Neural cell (in vitro differentiated cells): Measurements from ENCODE around the gene GRAMD4. TPM values are rescaled to one million over a fixed set of nuclear protein-coding genes. Genes with fewer than 3 reads are reported as not detected.

Experiments
- H2AFZ ChIP-seq: fragments of 200-600, 300-800 bp; sonication (generic), shearing (Covaris generic); 2 replicates; pipeline ENCODE4 v1.6.0; 2014; ENCODE audit warnings: low read depth, mild to moderate bottlenecking, antibody characterized with exemption, low read length, moderate library complexity
- H3F3A ChIP-seq: fragments of 200-600 bp; shearing (Covaris generic); 2 replicates; pipeline ENCODE4 v1.6.1; 2016; ENCODE audit warnings: mild to moderate bottlenecking, moderate library complexity, mixed read lengths, antibody characterized with exemption, low read length; ENCODE audit not compliant: insufficient read depth, poor library complexity, severe bottlenecking
- H3K27ac ChIP-seq: fragments of 200-600, 300-800 bp; sonication (generic), shearing (Covaris generic); 2 replicates; pipeline ENCODE4 v1.5.1; 2014; ENCODE audit warnings: mild to moderate bottlenecking, low read length, moderate library complexity
- H3K27me3 ChIP-seq: fragments of 300-800, 200-600 bp; sonication (generic), shearing (Covaris generic); 2 replicates; pipeline ENCODE4 v1.6.0; 2014; ENCODE audit warnings: mild to moderate bottlenecking, low read depth, low read length, moderate library complexity; ENCODE audit not compliant: insufficient read depth
- H3K36me3 ChIP-seq: fragments of 300-800, 200-600 bp; sonication (generic), shearing (Covaris generic); 2 replicates; pipeline ENCODE4 v1.5.1; 2014; ENCODE audit warnings: mild to moderate bottlenecking, antibody characterized with exemption, low read length, moderate library complexity; ENCODE audit not compliant: insufficient read depth
- H3K4me2 ChIP-seq: fragments of 300-800, 200-600 bp; sonication (generic), shearing (Covaris generic); 2 replicates; pipeline ENCODE4 v1.6.0; 2014; ENCODE audit warnings: mild to moderate bottlenecking, low read length
- H3K4me3 ChIP-seq: fragments of 300-800, 200-600 bp; sonication (generic), shearing (Covaris generic); 2 replicates; pipeline ENCODE4 v1.5.1; 2014; ENCODE audit warnings: mild to moderate bottlenecking, low read length, moderate library complexity
- H3K79me2 ChIP-seq: fragments of 200-600 bp; shearing (Covaris generic); replicated peaks from 2 replicates; pipeline ENCODE4 v1.6.0; 2014; ENCODE audit warnings: mild to moderate bottlenecking, low read length, moderate library complexity; ENCODE audit not compliant: insufficient read depth
- H3K9ac ChIP-seq: fragments of 300-800, 200-600 bp; sonication (generic), shearing (Covaris generic); 2 replicates; pipeline ENCODE4 v1.6.1; 2016; ENCODE audit warnings: mild to moderate bottlenecking, low read length, mixed read lengths
- H3K9me2 ChIP-seq: fragments of 200-600 bp; shearing (Covaris generic); 2 replicates; pipeline ENCODE4 v1.6.1; 2016; ENCODE audit warnings: mild to moderate bottlenecking, low read length, mixed read lengths; ENCODE audit not compliant: insufficient read depth
- H3K9me3 ChIP-seq: fragments of 200-600, 300-800 bp; sonication (generic), shearing (Covaris generic); 2 replicates; pipeline ENCODE4 v1.6.1; 2016; ENCODE audit warnings: mild to moderate bottlenecking, mixed run types, low read length, moderate library complexity, mixed read lengths
- H4K20me1 ChIP-seq: fragments of 200-600 bp; shearing (Covaris generic); 2 replicates; pipeline ENCODE4 v1.6.1; 2016; ENCODE audit warnings: mild to moderate bottlenecking, mixed run types; ENCODE audit not compliant: insufficient read depth
- EP300 ChIP-seq: fragments of 450-650 bp; conservative IDR thresholded peaks from 2 replicates; pipeline ENCODE4 v1.6.1; 2014; ENCODE audit warnings: antibody characterized with exemption, mild to moderate bottlenecking, moderate library complexity; ENCODE audit not compliant: poor library complexity, severe bottlenecking
- EZH2 ChIP-seq: fragments of 200-600, 300-800 bp; shearing (Covaris generic), sonication (generic); IDR thresholded peaks from 2 replicates; pipeline ENCODE4 v1.6.1; 2014; ENCODE audit warnings: antibody characterized with exemption, low read length, borderline replicate concordance, mild to moderate bottlenecking; ENCODE audit not compliant: insufficient read depth, poor library complexity, severe bottlenecking
- MXI1 ChIP-seq: fragments of 450-650 bp; conservative IDR thresholded peaks from 2 replicates; pipeline ENCODE4 v1.6.1; 2014; ENCODE audit warnings: antibody characterized with exemption, mild to moderate bottlenecking; ENCODE audit not compliant: poor library complexity, severe bottlenecking
- POLR2AphosphoS5 ChIP-seq: IDR thresholded peaks from 2 replicates; pipeline ENCODE4 v1.6.1; 2012
- RAD21 ChIP-seq: fragments of 450-650 bp; conservative IDR thresholded peaks from 2 replicates; pipeline ENCODE4 v1.6.1; 2014; ENCODE audit warnings: antibody characterized with exemption, mild to moderate bottlenecking, moderate library complexity
- SMC3 ChIP-seq: fragments of 450-650 bp; conservative IDR thresholded peaks from 2 replicates; pipeline ENCODE4 v1.6.1; 2014; ENCODE audit warnings: antibody characterized with exemption, mild to moderate bottlenecking, moderate library complexity; ENCODE audit not compliant: poor library complexity
- TAF1 ChIP-seq: IDR thresholded peaks from 2 replicates; pipeline ENCODE4 v1.6.1; 2012; ENCODE audit warnings: low read depth
- polyA plus RNA-seq: library from polyadenylated mRNA; depleted of rRNA; stranded (reverse); fragments of >200 nt; gene quantifications from 2 replicates; pipeline ENCODE4 v1.2.3, GENCODE V29; 2014
- TF ChIP-seq, protein P1 (sequence below): IDR thresholded peaks from 2 replicates; pipeline ENCODE4 v1.6.1; 2012; ENCODE audit warnings: borderline replicate concordance
- TF ChIP-seq, protein P2 (sequence below): fragments of 450-650 bp; IDR thresholded peaks from 2 replicates; pipeline ENCODE4 v1.5.1; 2014; ENCODE audit warnings: antibody characterized with exemption, mild to moderate bottlenecking, moderate library complexity; ENCODE audit not compliant: poor library complexity, severe bottlenecking

Gene GRAMD4
- polyA plus RNA-seq, 1 donor from 2014 or later = 35.6 TPM

DNA sequence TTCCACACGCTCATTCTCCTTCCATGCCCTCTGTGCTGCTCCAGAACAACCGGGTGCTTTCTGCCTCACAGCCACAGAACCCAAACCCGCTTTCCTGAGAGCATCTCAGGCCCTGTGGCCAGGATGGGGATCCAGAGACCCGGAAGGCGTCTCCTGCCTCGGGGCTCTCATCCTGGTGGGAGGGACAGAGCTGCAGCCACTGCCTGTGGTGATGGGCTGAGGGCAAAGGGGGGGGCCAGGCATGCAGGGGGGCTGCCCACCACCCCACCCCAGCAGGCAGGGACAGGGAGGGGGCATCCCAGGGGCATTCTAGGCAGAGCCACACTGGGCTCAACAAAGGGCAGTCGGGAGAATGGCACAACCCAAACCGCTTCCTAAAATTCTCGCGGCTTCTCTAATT, 76.4 kb downstream of the GRAMD4 start:
- H2AFZ ChIP-seq = no peak overlapping the region
- no peak overlapping the region for H3K27ac ChIP-seq
- H3K79me2 ChIP-seq = no peaks in the 10 kb centered on the region
- H3K9me2 ChIP-seq = no peaks in the 10 kb centered on the region
- H3K9ac ChIP-seq = no peak overlapping the region
- H3K27me3 ChIP-seq = no peaks in the 10 kb centered on the region
- no peaks in the 10 kb centered on the region for H3F3A ChIP-seq
- no peaks in the 10 kb centered on the region for H3K36me3 ChIP-seq
- no peaks in the 10 kb centered on the region for H4K20me1 ChIP-seq
- no peaks in the 10 kb centered on the region for H3K9me3 ChIP-seq
- H3K4me2 ChIP-seq = no peak overlapping the region
- TF ChIP-seq EP300 (no peak), TAF1 (no peak), EZH2 (no peak), RAD21 (no peak), SMC3 (no peak), POLR2AphosphoS5 (no peak), MXI1 (no peak)
- TF ChIP-seq, protein P1, sequence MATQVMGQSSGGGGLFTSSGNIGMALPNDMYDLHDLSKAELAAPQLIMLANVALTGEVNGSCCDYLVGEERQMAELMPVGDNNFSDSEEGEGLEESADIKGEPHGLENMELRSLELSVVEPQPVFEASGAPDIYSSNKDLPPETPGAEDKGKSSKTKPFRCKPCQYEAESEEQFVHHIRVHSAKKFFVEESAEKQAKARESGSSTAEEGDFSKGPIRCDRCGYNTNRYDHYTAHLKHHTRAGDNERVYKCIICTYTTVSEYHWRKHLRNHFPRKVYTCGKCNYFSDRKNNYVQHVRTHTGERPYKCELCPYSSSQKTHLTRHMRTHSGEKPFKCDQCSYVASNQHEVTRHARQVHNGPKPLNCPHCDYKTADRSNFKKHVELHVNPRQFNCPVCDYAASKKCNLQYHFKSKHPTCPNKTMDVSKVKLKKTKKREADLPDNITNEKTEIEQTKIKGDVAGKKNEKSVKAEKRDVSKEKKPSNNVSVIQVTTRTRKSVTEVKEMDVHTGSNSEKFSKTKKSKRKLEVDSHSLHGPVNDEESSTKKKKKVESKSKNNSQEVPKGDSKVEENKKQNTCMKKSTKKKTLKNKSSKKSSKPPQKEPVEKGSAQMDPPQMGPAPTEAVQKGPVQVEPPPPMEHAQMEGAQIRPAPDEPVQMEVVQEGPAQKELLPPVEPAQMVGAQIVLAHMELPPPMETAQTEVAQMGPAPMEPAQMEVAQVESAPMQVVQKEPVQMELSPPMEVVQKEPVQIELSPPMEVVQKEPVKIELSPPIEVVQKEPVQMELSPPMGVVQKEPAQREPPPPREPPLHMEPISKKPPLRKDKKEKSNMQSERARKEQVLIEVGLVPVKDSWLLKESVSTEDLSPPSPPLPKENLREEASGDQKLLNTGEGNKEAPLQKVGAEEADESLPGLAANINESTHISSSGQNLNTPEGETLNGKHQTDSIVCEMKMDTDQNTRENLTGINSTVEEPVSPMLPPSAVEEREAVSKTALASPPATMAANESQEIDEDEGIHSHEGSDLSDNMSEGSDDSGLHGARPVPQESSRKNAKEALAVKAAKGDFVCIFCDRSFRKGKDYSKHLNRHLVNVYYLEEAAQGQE = no peak
- TF ChIP-seq, protein P2, sequence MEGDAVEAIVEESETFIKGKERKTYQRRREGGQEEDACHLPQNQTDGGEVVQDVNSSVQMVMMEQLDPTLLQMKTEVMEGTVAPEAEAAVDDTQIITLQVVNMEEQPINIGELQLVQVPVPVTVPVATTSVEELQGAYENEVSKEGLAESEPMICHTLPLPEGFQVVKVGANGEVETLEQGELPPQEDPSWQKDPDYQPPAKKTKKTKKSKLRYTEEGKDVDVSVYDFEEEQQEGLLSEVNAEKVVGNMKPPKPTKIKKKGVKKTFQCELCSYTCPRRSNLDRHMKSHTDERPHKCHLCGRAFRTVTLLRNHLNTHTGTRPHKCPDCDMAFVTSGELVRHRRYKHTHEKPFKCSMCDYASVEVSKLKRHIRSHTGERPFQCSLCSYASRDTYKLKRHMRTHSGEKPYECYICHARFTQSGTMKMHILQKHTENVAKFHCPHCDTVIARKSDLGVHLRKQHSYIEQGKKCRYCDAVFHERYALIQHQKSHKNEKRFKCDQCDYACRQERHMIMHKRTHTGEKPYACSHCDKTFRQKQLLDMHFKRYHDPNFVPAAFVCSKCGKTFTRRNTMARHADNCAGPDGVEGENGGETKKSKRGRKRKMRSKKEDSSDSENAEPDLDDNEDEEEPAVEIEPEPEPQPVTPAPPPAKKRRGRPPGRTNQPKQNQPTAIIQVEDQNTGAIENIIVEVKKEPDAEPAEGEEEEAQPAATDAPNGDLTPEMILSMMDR = no peak
- no peak overlapping the region for H3K4me3 ChIP-seq

DNA sequence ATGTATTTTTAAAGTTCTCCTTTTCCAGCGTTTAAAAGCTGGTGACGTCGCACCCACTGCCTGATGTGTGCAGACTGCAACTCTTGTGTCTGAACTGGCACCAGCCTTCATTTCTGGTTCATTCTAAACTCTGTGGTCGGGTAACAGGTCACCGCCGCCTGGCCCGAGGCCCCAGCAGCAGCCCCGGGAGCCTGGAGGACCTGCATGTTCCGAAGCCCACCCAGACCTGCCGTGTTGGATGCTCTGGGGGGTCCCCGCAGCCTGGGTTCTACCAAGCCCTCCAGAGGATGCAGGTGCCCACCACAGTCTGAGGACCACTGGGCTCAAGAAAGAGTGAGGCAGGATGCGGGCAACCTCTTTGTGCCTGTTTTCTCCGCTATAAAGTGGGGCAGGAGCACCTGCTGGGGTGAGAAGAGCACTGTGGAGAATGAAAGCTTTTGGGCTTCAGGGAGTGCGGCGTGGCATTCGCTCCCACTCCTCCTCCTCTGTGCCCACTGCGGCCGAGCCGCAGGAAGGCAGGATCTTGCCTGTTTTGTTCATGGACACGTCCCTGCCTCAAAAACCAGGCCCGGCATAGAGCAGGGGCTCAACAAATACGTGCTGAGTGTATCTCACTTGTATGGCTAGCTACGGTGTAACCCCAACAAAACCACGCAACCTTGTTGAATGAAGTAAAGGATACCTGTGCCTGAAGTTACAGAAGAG, 77.8 kb downstream of the GRAMD4 start:
- no peak for TF ChIP-seq EP300
- TF ChIP-seq POLR2AphosphoS5 = no peak
- TF ChIP-seq TAF1 = no peak
- TF ChIP-seq SMC3 = no peak
- no peak for TF ChIP-seq RAD21
- TF ChIP-seq, protein P2 = no peak
- TF ChIP-seq, protein P1 = no peak
- TF ChIP-seq MXI1 = no peak
- no peak for TF ChIP-seq EZH2
- no peaks in the 10 kb centered on the region for H3K36me3 ChIP-seq

More for the DNA sequence above, 77.8 kb downstream of the GRAMD4 start:
- no peaks in the 10 kb centered on the region for H3K27me3 ChIP-seq
- no peak overlapping the region for H3K4me3 ChIP-seq
- no peaks in the 10 kb centered on the region for H4K20me1 ChIP-seq
- H3K27ac ChIP-seq = no peak overlapping the region
- no peak overlapping the region for H2AFZ ChIP-seq
- H3K4me2 ChIP-seq = no peak overlapping the region
- H3F3A ChIP-seq = no peaks in the 10 kb centered on the region
- no peak overlapping the region for H3K9ac ChIP-seq
- H3K79me2 ChIP-seq = no peaks in the 10 kb centered on the region
- no peaks in the 10 kb centered on the region for H3K9me3 ChIP-seq
- no peaks in the 10 kb centered on the region for H3K9me2 ChIP-seq
